ENCODE results near the gene PINK1.

Gene PINK1

GRCh38 chr1:20610970-20611369, 22.3 kb upstream of the PINK1 start:
- no peak for DNase-seq (ENCODE audit: low read depth, low spot score)

GRCh38 chr1:20611652-20612051, 21.6 kb upstream of the PINK1 start:
- no peak for DNase-seq (ENCODE audit: low read depth, low spot score)

DNA sequence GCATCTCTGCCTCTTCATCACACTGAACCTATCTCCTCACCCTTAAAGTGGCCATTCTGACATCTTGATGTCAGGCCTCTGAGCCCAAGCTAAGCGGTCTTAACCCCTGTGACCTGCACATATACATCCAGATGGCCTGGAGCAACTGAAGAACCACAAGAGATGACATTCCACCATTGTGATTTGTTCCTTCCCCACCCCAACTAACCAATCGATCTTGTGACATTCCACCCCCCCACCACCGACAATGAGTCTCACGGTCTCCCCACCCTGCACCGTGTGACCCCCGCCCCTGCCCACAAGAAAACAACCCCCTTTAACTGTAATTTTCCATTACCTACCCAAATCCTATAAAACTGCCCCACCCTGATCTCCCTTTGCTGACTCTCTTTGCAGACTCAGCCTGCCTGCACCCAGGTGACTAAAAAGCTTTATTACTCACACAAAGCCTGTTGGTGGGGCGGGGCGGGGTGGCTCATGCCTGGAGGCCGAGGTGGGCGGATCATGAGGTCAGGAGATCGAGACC, 21.0 kb upstream of the PINK1 start:
- no peak for DNase-seq (ENCODE audit: low read depth, low spot score)

GRCh38 chr1:20614131-20614579, 19.1 kb upstream of the PINK1 start:
- DNase-seq (ENCODE audit: low read depth, low spot score), result no peak

- no peak for DNase-seq (ENCODE audit: low read depth, low spot score)
Measured at GRCh38 chr1:20615946-20616846, 17.1 kb upstream of the PINK1 start.

- no peak for DNase-seq (ENCODE audit: low read depth, low spot score)
Measured at GRCh38 chr1:20616847-20617487, 16.3 kb upstream of the PINK1 start.

GRCh38 chr1:20618550-20618949, 14.7 kb upstream of the PINK1 start:
- no peak for DNase-seq (ENCODE audit: low read depth, low spot score)

- no peak for DNase-seq (ENCODE audit: low read depth, low spot score)
Measured at GRCh38 chr1:20619999-20620398, 13.3 kb upstream of the PINK1 start.

DNA sequence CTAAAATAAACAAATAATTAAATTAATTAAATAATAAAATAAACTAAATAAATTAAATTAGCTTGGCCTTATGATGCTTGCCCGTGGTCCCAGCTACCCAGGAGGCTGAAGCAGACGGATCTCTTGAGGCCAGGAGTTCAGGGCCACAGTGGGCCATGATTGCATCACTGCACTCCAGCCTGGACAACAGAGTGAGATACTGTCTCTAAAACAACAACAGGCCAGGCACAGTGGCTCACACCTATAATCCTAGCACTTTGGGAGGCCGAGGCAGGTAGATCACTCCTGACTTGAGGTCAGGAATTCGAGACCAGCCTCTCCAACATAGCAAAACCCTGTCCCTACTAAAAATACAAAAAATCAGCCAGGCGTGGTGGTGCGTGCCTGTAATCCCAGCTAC, 12.2 kb upstream of the PINK1 start:
- DNase-seq (ENCODE audit: low read depth, low spot score), result no peak

DNA sequence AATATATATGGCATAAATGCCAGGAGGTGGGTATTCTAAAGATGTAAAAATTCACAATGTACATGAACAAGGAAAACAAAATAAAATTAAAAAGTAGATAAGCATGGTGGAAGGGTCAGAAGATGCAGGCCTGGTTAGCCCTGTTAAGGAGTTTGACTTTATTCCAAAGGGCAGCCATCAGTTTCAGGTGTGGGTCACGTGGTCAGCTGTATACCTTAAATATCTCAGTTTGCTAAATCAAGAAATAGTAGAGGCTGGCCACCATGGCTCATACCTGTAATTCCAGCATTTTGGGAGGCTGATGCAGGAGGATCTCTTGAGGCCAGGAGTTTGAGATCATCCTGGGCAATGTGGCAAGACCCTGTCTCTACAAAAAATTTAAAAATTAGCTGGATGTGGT, 8.5 kb upstream of the PINK1 start:
- no peak for DNase-seq (ENCODE audit: low read depth, low spot score)

DNA sequence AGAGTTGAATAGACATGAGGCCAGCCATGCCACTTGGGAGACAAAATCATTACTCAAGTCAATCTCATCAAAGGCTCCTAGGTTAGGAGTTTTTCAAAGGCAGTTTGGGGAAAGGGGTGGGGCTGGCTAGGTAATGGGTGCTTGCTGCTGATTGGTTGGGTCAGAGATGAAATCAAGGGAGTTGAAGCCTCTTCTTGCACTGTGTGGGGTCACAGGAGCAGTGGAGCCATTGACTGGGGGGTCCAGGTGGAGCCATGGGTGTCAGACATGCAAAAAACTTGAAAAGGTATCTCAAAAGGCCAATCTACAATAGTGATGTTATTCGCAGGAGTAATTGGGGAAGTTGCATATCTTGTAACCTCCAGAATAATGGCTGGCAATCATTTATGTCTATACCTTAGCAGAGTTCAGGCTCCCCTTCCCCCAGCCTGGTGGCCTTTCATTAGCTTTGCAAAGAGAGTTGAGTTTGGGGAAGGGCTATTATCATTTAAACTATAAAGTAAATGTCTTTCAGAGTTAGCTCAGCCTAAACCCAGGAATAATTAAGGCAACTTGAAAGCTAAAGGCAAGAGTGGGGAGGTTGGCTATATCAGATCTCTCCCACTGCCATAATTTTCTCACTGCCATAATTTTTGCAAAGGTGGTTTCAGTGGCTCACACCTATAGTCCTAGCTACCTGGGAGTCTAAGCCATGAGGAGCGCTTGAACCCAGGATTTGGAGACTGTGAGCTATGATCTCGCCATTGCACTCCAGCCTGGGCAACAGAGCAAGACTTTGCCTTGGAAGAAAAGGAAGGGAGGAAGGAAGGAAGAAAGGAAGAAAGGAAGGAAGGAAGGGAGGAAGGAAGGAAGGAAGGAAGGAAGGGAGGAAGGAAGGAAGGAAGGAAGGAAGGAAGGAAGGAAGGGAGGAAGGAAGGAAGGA, 7.8 kb upstream of the PINK1 start:
- no peak for DNase-seq (ENCODE audit: low read depth, low spot score)

DNA sequence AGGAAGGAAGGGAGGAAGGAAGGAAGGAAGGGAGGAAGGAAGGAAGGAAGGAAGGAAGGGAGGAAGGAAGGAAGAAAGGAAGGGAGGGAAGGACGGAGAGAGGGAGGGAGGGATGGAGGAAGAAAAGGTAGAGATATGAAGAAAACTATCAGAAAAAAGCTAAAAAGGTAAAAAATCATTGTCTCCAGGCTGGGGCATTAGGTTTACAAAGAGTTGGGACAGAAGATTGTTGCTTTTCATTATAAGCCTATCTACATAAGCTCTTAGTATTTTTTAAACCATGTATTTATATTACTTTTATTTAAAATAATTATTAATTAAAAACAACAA, 7.2 kb upstream of the PINK1 start:
- no peak for DNase-seq (ENCODE audit: low read depth, low spot score)

GRCh38 chr1:20626524-20626923, 6.7 kb upstream of the PINK1 start:
- DNase-seq (ENCODE audit: low read depth, low spot score), result no peak

GRCh38 chr1:20630729-20631128, 2.5 kb upstream of the PINK1 start:
- DNase-seq (ENCODE audit: low read depth, low spot score), result no peak

DNA sequence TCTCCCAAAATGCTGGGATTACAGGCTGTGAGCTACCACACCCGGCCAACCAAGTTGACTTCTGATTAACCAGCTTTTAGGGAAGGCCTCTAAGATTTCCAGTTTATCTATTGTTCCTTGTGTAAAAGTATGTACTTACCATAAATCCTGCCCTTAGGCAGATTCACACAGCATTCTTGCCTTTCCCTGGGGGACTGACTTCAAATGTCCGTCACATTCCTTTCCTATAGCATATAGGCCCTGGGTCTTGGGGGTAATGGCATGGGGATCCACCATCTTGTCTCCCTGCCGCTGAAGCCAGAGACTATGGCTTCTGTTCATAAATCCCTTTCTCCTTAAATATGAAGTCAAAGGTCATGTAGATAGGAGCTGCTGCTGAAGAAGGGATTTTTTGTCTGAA, 872 bp upstream of the PINK1 start:
- DNase-seq (ENCODE audit: low read depth, low spot score), result no peak

DNA sequence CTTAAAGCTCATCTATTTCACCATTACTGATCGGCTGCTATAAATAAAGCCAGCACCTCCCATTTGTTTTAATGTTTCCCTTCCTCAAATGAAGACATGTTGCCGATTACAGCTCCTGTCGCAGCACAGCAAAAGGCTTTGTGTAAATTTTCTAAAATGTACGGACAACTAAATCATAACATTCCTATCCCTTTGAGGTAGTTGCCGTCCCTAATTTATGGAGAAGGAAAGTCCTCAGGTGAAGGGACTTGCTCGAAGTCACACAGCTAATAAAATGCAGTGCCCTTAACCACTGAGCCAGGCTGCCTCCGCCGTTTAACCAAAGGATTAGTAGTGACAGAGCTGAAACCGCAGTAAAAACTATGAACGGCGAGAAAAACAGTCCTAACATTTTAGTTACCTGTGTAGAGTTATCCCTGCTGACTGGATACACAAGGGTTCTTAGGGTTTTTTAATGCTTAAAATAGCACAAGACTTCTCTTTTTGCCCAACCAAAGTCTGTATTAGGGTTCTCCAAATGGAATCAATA, 871 bp downstream of the PINK1 start:
- no peak for DNase-seq (ENCODE audit: low read depth, low spot score)

DNA sequence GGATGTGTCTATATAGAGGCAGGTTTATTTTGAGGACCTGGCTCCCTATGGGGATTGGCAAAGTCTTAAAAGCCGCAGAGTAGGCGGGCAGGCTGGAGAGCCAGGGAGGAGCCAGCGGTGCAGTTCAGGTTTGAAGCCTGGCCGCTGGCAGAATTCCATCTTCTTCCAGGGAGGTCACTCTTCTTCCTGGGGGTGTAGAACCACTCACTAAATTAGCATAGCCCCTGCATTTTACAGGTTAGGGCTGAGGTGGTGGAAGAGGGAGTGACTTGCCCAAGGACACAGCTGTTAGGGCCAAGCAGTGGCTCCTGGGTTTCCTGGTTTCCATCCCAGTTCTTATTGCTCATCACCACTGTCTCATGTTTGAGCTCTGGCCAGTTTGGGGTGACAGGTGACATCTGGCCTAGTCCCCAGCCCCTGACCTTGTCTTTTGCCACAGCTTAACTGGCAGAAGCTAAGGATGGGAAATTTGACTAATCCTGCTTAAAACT, 1.4 kb downstream of the PINK1 start:
- no peak for DNase-seq (ENCODE audit: low read depth, low spot score)

DNA sequence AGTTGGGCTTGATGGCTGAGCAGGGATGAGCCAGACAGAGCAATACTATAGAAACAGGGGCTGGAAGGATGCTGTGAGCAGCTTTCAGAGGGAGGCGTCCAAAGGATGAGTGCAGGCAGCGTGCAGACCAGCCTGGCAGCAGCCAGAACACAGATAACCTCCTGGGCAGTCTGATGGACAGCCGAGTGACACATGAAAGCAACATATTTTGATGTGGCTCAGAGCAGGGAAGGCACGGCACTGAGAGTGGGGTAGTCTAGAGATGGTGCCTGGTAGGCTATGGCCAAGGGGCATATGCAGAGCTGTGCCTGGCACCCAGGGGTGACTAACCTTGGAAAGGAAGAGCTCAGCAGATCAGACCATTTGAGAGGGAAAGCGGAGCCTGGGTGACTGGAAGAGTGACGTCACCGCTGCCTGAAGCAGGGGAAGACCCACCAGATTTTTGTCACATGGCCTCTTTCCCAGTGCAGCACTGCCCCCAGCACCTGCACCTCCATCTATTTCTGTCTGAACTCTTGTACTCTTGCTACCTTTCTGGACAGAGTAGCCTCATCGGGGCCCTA, 3.6 kb downstream of the PINK1 start:
- no peak for DNase-seq (ENCODE audit: low read depth, low spot score)

GRCh38 chr1:20640183-20640597, 6.9 kb downstream of the PINK1 start:
- DNase-seq (ENCODE audit: low read depth, low spot score), result peak; percentile 45

DNA sequence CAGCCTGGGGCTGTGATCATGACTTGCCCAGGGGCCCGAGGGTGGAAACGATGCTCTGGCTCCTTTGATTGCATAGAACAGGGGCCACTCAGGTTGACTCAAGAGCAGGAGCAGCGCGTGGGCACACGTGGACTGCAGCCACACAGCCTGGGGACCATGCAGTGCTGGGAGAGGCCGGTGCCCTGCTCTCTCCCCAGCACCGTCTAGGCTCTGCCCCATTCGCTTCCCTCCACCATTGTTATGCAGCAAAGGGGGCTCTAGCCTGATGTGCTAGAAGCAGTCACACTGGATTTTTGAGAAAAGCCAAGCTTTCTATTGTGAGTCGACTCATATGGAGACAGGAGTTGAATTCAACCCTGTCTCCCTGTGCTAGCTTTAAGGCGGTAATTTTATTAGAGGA, 8.7 kb downstream of the PINK1 start:
- no peak for DNase-seq (ENCODE audit: low read depth, low spot score)

- no peak for DNase-seq (ENCODE audit: low read depth, low spot score)
Measured at GRCh38 chr1:20643080-20643479, 9.8 kb downstream of the PINK1 start.

Data from activated CD4-positive, CD25-positive, alpha-beta regulatory T cell treated with anti-CD3 and anti-CD28 coated beads, Interleukin-2, amount 50 U/mL, for 16 hours (primary cell).